ENCODE data around the gene OR1N1.
"Not testable (repeated sequence)": the region's sequence is repeated elsewhere in the genome, so short reads cannot be mapped to it uniquely, and the experiment has no call there.

OR1N1 gene, protein sequence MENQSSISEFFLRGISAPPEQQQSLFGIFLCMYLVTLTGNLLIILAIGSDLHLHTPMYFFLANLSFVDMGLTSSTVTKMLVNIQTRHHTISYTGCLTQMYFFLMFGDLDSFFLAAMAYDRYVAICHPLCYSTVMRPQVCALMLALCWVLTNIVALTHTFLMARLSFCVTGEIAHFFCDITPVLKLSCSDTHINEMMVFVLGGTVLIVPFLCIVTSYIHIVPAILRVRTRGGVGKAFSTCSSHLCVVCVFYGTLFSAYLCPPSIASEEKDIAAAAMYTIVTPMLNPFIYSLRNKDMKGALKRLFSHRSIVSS
- 0 to 0.07 (median 0) reads per million in 9 experiments for total RNA-seq

DNA sequence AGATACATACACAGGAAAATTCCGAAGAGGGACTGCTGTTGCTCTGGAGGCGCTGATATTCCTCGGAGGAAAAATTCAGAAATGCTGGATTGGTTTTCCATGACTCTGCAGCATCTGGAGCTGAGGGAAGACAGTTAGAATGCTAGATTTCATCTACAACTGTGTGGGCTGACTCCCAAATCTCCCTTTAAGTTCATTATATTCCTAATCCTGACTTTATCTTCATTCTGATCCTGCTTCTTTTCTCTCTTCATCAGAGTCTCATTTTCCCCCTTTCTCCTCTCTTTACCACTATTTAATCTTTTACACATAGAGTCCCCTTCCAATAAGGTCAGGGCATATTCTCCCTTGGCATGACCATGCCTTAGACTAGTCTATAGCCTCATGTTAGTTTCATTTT is at the start of gene OR1N1:
Gene OR1N1, minus strand, starts transcription at position 101 of the 400 bp plus-strand sequence. Its CDS starts 0 bp downstream, at position 101.
- peaks cover 50 to 53% of the 10 kb centered on the region in 2 donors for H3K27me3 Mint-ChIP-seq
- H3K36me3 Mint-ChIP-seq (ENCODE audit: insufficient read depth), result no peaks in the 10 kb centered on the region
- no peak for ATAC-seq (replicated peaks)
- H3K27ac Mint-ChIP-seq, result peak within 1 kb of the TSS in 1 of 2 donors; percentile 42
- H3K4me3 Mint-ChIP-seq, result no peak within 1 kb of the TSS
- no peak for DNase-seq
- no peaks in the 10 kb centered on the region for H3K4me1 Mint-ChIP-seq (ENCODE audit: low read depth in 2 of 2)
- H3K9me3 Mint-ChIP-seq, result no peaks in the 10 kb centered on the region

- DNase-seq (no peak), ATAC-seq (replicated peaks) (no peak)
- no peaks in the 10 kb centered on the region for H3K36me3 Mint-ChIP-seq (ENCODE audit: insufficient read depth)
- H3K4me3 Mint-ChIP-seq, result no peak overlapping the region
- no peak overlapping the region for H3K27ac Mint-ChIP-seq
- peaks cover 10 to 12% of the 10 kb centered on the region in 2 donors for H3K27me3 Mint-ChIP-seq
- H3K9me3 Mint-ChIP-seq, result no peaks in the 10 kb centered on the region
- no peaks in the 10 kb centered on the region for H3K4me1 Mint-ChIP-seq (ENCODE audit: low read depth in 2 of 2)
These were observed 45.4 kb upstream of the OR1N1 start for GRCh38 chr9:122572456-122572855.

- Mint-ChIP-seq H3K27ac (no peak overlapping the region), H3K4me3 (no peak overlapping the region), H3K36me3 (ENCODE audit: insufficient read depth) (no peaks in the 10 kb centered on the region), H3K27me3 (peaks cover 27 to 33% of the 10 kb centered on the region in 2 donors), H3K4me1 (ENCODE audit: low read depth in 2 of 2) (no peaks in the 10 kb centered on the region), H3K9me3 (peaks cover 0 to 2% of the 10 kb centered on the region in 2 donors)
- DNase-seq (no peak), ATAC-seq (replicated peaks) (no peak)
These were observed 40.8 kb upstream of the OR1N1 start for GRCh38 chr9:122567901-122568300.

DNA sequence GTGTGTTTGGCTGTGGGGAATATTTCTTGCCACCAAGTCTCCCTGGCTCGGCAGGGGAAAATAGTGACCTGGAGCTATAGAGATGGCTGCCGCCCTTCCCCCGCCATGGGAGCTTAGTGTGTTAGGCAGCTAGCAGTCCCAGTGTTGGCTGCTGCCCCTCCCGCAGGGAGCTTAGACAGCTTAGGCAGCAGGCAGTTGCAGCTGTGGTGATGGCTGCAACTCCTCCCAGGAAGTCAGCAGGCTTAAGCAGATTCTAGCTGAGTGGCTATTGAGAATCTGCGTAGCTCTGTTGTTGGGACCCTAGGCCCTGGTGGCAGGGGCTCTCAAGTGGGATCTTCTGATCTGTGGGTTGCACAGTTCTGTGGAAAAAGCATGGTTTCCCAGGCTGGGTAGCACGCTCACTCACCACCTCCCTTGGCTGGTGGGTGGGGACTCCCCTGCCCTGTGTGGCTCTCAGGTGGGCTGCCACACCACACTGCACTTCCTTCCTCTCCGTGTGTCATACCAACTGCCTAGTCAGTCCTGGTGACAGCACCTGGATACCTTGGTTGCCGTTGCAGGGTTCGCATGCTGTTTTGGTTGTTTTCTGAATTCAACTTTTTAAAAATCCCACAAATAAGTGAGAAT is 35.2 kb upstream of the OR1N1 start:
- no peak overlapping the region for H3K4me3 Mint-ChIP-seq
- H3K27ac Mint-ChIP-seq, result no peak overlapping the region
- H3K4me1 Mint-ChIP-seq (ENCODE audit: low read depth in 2 of 2), result no peaks in the 10 kb centered on the region
- no peak for ATAC-seq (replicated peaks)
- H3K36me3 Mint-ChIP-seq (ENCODE audit: insufficient read depth), result no peaks in the 10 kb centered on the region
- peaks cover 0 to 6% of the 10 kb centered on the region in 2 donors for H3K9me3 Mint-ChIP-seq
- peaks cover 39 to 48% of the 10 kb centered on the region in 2 donors for H3K27me3 Mint-ChIP-seq
- DNase-seq, result no peak

DNA sequence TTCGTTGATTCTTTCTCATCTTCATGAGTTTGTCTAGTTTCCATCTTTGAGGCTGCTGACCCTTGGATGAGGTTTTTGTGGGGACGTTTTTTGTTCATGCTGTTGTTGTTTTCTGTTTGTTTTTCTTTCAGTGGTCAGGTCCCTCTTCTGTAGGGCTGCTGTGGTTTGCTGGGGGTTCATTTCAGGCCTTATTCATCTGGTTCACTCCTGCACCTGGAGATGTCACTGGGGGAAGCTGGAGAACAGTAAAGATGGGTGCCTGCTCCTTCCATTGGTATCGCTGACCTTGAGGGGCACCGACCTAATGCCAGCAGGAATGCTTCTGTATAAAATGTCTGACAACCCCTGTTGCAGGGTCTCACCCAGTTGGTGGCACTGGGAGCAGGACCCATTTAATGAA is 34.4 kb upstream of the OR1N1 start:
- peaks cover 0 to 6% of the 10 kb centered on the region in 2 donors for H3K9me3 Mint-ChIP-seq
- H3K4me1 Mint-ChIP-seq (ENCODE audit: low read depth in 2 of 2), result no peaks in the 10 kb centered on the region
- ATAC-seq (replicated peaks), result no peak

GRCh38 chr9:122552812-122553211 is 25.7 kb upstream of the OR1N1 start, which contains the start of gene OR1N2:
Gene OR1N2 (plus strand): TSS chr9:122553112. CDS start chr9:122553212, 100 bp downstream.
- Mint-ChIP-seq H3K4me3 (no peak within 1 kb of the TSS), H3K27me3 (peaks cover 49 to 59% of the 10 kb centered on the region in 2 donors), H3K4me1 (ENCODE audit: low read depth in 2 of 2) (no peaks in the 10 kb centered on the region), H3K9me3 (no peaks in the 10 kb centered on the region), H3K27ac (no peak within 1 kb of the TSS), H3K36me3 (ENCODE audit: insufficient read depth) (no peaks in the 10 kb centered on the region)
- DNase-seq (no peak), ATAC-seq (replicated peaks) (no peak)

More for the DNA sequence above, 34.4 kb upstream of the OR1N1 start:
- no peak for DNase-seq
- Mint-ChIP-seq H3K4me3 (no peak overlapping the region), H3K27ac (no peak overlapping the region), H3K36me3 (ENCODE audit: insufficient read depth) (no peaks in the 10 kb centered on the region), H3K27me3 (peaks cover 39 to 48% of the 10 kb centered on the region in 2 donors)

- Mint-ChIP-seq H3K4me1 (ENCODE audit: low read depth in 2 of 2) (no peaks in the 10 kb centered on the region), H3K4me3 (no peak overlapping the region), H3K9me3 (no peaks in the 10 kb centered on the region), H3K36me3 (ENCODE audit: insufficient read depth) (no peaks in the 10 kb centered on the region), H3K27me3 (peaks cover 50 to 63% of the 10 kb centered on the region in 2 donors), H3K27ac (no peak overlapping the region)
- no peak for ATAC-seq (replicated peaks)
- DNase-seq, result no peak
These were observed 24.3 kb upstream of the OR1N1 start for GRCh38 chr9:122551371-122551770.

DNA sequence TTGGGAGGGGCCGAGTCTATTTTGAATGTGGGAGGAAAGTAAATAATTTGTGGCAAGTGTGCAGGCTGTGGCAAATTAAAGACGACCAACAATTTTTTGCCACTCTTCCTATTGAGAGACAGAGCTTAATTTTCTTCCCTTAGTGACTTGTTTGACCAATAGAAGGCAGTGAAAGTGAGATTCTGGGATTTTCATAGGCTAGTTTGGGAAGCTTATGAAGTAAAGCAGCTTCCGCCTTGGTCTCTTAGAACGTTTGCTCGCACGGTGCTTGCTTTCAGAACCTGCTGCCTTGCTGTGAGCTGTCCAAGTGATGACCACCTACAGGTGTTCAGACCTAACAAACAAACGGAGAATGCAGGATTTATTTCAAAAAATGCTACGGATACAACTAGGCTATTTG is 19.1 kb upstream of the OR1N1 start:
- ATAC-seq (replicated peaks), result no peak
- no peak for DNase-seq
- H3K4me3 Mint-ChIP-seq, result no peak overlapping the region
- no peak overlapping the region for H3K27ac Mint-ChIP-seq
- no peaks in the 10 kb centered on the region for H3K4me1 Mint-ChIP-seq (ENCODE audit: low read depth in 2 of 2)
- no peaks in the 10 kb centered on the region for H3K36me3 Mint-ChIP-seq (ENCODE audit: insufficient read depth)
- H3K9me3 Mint-ChIP-seq, result no peaks in the 10 kb centered on the region
- peaks cover 44 to 58% of the 10 kb centered on the region in 2 donors for H3K27me3 Mint-ChIP-seq

- no peaks in the 10 kb centered on the region for H3K4me1 Mint-ChIP-seq (ENCODE audit: low read depth in 2 of 2)
- no peaks in the 10 kb centered on the region for H3K9me3 Mint-ChIP-seq
- H3K27ac Mint-ChIP-seq, result no peak overlapping the region
- ATAC-seq (replicated peaks) (no peak), DNase-seq (no peak)
- H3K4me3 Mint-ChIP-seq, result no peak overlapping the region
- peaks cover 36 to 45% of the 10 kb centered on the region in 2 donors for H3K27me3 Mint-ChIP-seq
- H3K36me3 Mint-ChIP-seq (ENCODE audit: insufficient read depth), result no peaks in the 10 kb centered on the region
These were observed 11.7 kb upstream of the OR1N1 start for GRCh38 chr9:122538757-122539156.

GRCh38 chr9:122537066-122537465 is 10.0 kb upstream of the OR1N1 start:
- not testable (repeated sequence) for H3K36me3 Mint-ChIP-seq (ENCODE audit: insufficient read depth); DNase-seq; H3K4me3 Mint-ChIP-seq; H3K9me3 Mint-ChIP-seq; H3K4me1 Mint-ChIP-seq (ENCODE audit: low read depth in 2 of 2); ATAC-seq (replicated peaks); H3K27ac Mint-ChIP-seq
- H3K27me3 Mint-ChIP-seq, result peaks cover 47 to 50% of the 10 kb centered on the region in 2 donors

DNA sequence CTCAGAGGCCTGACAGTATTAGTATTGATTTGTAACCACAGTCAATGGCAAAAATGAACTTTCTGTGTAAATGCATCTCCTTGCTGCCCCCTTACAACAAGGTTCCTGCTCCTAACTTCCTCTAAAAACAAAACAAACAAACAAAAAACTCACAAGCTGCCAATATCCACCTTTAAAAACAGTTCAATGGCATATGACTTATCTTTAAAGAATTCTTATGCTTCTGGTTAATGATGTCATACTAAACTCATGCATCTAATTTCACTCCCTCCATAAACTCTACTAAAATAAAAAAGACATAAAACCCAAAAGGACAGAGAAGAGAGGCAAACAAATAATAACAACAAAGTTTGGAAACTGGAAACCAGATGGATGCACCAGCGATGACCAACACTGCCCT is 9.0 kb upstream of the OR1N1 start:
- no peak for ATAC-seq (replicated peaks)
- H3K27ac Mint-ChIP-seq, result no peak overlapping the region
- no peak for DNase-seq
- H3K36me3 Mint-ChIP-seq (ENCODE audit: insufficient read depth), result no peaks in the 10 kb centered on the region
- no peaks in the 10 kb centered on the region for H3K4me1 Mint-ChIP-seq (ENCODE audit: low read depth in 2 of 2)
- H3K9me3 Mint-ChIP-seq, result no peaks in the 10 kb centered on the region
- no peak overlapping the region for H3K4me3 Mint-ChIP-seq
- peaks cover 40 to 44% of the 10 kb centered on the region in 2 donors for H3K27me3 Mint-ChIP-seq

GRCh38 chr9:122531157-122531556 is 4.1 kb upstream of the OR1N1 start:
- not testable (repeated sequence) for H3K4me1 Mint-ChIP-seq (ENCODE audit: low read depth in 2 of 2); DNase-seq; H3K36me3 Mint-ChIP-seq (ENCODE audit: insufficient read depth); ATAC-seq (replicated peaks); H3K9me3 Mint-ChIP-seq; H3K27ac Mint-ChIP-seq; H3K4me3 Mint-ChIP-seq
- peaks cover 58 to 66% of the 10 kb centered on the region in 2 donors for H3K27me3 Mint-ChIP-seq

- Mint-ChIP-seq H3K9me3 (no peaks in the 10 kb centered on the region), H3K4me1 (ENCODE audit: low read depth in 2 of 2) (no peaks in the 10 kb centered on the region), H3K27me3 (peaks cover 47 to 48% of the 10 kb centered on the region in 2 donors), H3K27ac (peak overlapping the region in 1 of 2 donors; percentile 42), H3K36me3 (ENCODE audit: insufficient read depth) (no peaks in the 10 kb centered on the region), H3K4me3 (no peak overlapping the region)
- DNase-seq, result no peak
- ATAC-seq (replicated peaks), result no peak
These were observed 491 bp downstream of the OR1N1 start for GRCh38 chr9:122526602-122527001.

DNA sequence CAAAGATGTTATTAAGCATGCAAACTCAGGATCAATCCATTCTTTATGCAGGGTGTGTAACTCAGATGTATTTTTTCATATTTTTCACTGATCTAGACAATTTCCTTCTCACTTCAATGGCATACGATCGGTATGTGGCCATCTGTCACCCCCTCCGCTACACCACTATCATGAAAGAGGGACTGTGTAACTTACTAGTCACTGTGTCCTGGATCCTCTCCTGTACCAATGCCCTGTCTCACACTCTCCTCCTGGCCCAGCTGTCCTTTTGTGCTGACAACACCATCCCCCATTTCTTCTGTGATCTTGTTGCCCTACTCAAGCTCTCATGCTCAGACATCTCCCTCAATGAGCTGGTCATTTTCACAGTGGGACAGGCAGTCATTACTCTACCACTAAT is 7.7 kb downstream of the OR1N1 start:
- H3K4me3 Mint-ChIP-seq, result no peak overlapping the region
- H3K9me3 Mint-ChIP-seq, result no peaks in the 10 kb centered on the region
- no peaks in the 10 kb centered on the region for H3K4me1 Mint-ChIP-seq (ENCODE audit: low read depth in 2 of 2)
- ATAC-seq (replicated peaks) (no peak), DNase-seq (no peak)
- peaks cover 22 to 27% of the 10 kb centered on the region in 2 donors for H3K27me3 Mint-ChIP-seq
- no peak overlapping the region for H3K27ac Mint-ChIP-seq
- H3K36me3 Mint-ChIP-seq (ENCODE audit: insufficient read depth), result no peaks in the 10 kb centered on the region

Measured in effector memory CD8-positive, alpha-beta T cell (primary cell).